Endodermal cell (in vitro differentiated cells): ENCODE measurements around the gene IL20. TPM values are rescaled to one million over a fixed set of nuclear protein-coding genes. Genes with fewer than 3 reads are reported as not detected.
"Not testable (repeated sequence)": the region's sequence is repeated elsewhere in the genome, so short reads cannot be mapped to it uniquely, and the experiment has no call there.

Source experiments
- DNase-seq: peaks from one replicate; pipeline ENCODE4 v3.0.0-alpha.2; 2017
- H3K27ac ChIP-seq: 2 replicates; pipeline ENCODE4 v1.5.1; 2013; ENCODE audit warnings: mild to moderate bottlenecking, low read depth, low read length, moderate library complexity
- H3K27me3 ChIP-seq: 2 replicates; pipeline ENCODE4 v1.6.1; 2013; ENCODE audit warnings: mild to moderate bottlenecking, low read length, moderate library complexity; ENCODE audit not compliant: insufficient read depth, control insufficient read depth, poor library complexity, severe bottlenecking
- H3K36me3 ChIP-seq: 2 replicates; pipeline ENCODE4 v1.7.0; 2013; ENCODE audit warnings: mild to moderate bottlenecking, low read length, moderate library complexity; ENCODE audit not compliant: control insufficient read depth, insufficient read depth
- H3K4me1 ChIP-seq: one replicate; pipeline ENCODE4 v1.7.0; 2013; ENCODE audit warnings: low read length; ENCODE audit not compliant: control insufficient read depth, insufficient read depth
- H3K4me3 ChIP-seq: 2 replicates; pipeline ENCODE4 v1.5.1; 2013; ENCODE audit warnings: mild to moderate bottlenecking, low read length, moderate library complexity
- H3K9ac ChIP-seq: 2 replicates; pipeline ENCODE4 v1.6.1; 2013; ENCODE audit warnings: mild to moderate bottlenecking, low read length, moderate library complexity; ENCODE audit not compliant: poor library complexity, severe bottlenecking; ENCODE audit errors: extremely low read depth
- H3K9me3 ChIP-seq: 2 replicates; pipeline ENCODE4 v1.6.1; 2013; ENCODE audit warnings: mild to moderate bottlenecking, low read length, moderate library complexity; ENCODE audit not compliant: control insufficient read depth
- H3K27ac Mint-ChIP-seq: 2 replicates; pipeline ENCODE4 v1.8.0; 2020; ENCODE audit warnings: mixed read lengths
- H3K27me3 Mint-ChIP-seq: 2 replicates; pipeline ENCODE4 v1.8.0; 2021; ENCODE audit warnings: mild to moderate bottlenecking, mixed read lengths; ENCODE audit not compliant: insufficient read depth
- H3K36me3 Mint-ChIP-seq: 2 replicates; pipeline ENCODE4 v1.8.0; 2020; ENCODE audit warnings: low read depth, mixed read lengths
- H3K4me1 Mint-ChIP-seq: 2 replicates; pipeline ENCODE4 v1.8.0; 2020; ENCODE audit warnings: mixed read lengths
- H3K4me3 Mint-ChIP-seq: 2 replicates; pipeline ENCODE4 v1.8.0; 2020; ENCODE audit warnings: mild to moderate bottlenecking, moderate library complexity, mixed read lengths
- H3K9me3 Mint-ChIP-seq: 2 replicates; pipeline ENCODE4 v1.8.0; 2020; ENCODE audit warnings: mild to moderate bottlenecking, mixed read lengths
- WGBS, 2 experiments: methylation state at CpG; one replicate each; pipeline versions ENCODE4 v1.1.5 to v1.1.7; 2013; ENCODE audit warnings: missing lambda C conversion rate in 2 of 2, mixed read lengths in 1 of 2; ENCODE audit not compliant: insufficient coverage in 1 of 2, insufficient read length in 1 of 2; 5-methylcytosine and 5-hydroxymethylcytosine counted together
- total RNA-seq, 2 donors: library from RNA; stranded (reverse); fragmentation: NEBNext Ultra II Directional in 1 of 2; extraction: Animal tissue kit (Norgen Biotek cat#: 25700) in 1 of 2; gene quantifications; 2 replicates in 1 of 2; 3 replicates in 1 of 2; pipeline ENCODE4 v1.2.1, GENCODE V29; 2021
- TF ChIP-seq, protein P1 (sequence below): fragments of 200-600 bp; sonication (generic); conservative IDR thresholded peaks from 2 replicates; pipeline ENCODE4 v1.5.0; 2021; ENCODE audit warnings: antibody characterized with exemption, mild to moderate bottlenecking

Gene IL20
- total RNA-seq, 2 donors from 2014 or later = not detected

DNA sequence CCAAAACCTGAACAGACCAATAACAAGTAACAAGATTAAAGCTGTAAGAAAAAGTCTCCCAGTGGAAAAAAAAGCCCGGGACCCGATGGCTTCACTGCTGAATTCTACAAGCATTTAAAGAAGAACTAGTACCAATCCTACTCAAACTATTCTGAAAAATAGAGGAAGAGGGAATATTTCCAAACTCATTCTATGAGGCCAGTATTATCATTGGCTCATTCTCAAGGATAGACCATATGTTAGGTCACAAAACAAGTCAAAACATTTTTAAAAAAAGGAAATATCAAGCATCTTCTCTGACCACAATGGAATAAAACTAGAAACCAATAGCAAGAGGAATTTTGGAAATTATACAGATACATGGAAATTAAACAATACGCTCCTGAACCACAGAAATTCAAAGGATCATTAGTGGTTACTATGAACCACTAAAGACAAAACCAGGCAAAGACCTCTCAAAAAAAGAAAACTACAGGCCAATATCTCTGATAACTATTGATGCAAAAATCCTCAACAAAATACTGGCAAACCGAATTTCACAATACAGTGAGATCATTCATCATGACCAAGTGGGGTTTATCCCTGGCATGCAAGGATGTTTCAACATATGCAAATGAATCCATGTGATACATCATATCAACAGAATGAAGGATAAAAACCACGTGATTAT, 13.9 kb upstream of the IL20 start:
- H3K4me3 ChIP-seq = no peak overlapping the region
- TF ChIP-seq, protein P1, sequence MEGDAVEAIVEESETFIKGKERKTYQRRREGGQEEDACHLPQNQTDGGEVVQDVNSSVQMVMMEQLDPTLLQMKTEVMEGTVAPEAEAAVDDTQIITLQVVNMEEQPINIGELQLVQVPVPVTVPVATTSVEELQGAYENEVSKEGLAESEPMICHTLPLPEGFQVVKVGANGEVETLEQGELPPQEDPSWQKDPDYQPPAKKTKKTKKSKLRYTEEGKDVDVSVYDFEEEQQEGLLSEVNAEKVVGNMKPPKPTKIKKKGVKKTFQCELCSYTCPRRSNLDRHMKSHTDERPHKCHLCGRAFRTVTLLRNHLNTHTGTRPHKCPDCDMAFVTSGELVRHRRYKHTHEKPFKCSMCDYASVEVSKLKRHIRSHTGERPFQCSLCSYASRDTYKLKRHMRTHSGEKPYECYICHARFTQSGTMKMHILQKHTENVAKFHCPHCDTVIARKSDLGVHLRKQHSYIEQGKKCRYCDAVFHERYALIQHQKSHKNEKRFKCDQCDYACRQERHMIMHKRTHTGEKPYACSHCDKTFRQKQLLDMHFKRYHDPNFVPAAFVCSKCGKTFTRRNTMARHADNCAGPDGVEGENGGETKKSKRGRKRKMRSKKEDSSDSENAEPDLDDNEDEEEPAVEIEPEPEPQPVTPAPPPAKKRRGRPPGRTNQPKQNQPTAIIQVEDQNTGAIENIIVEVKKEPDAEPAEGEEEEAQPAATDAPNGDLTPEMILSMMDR = no peak
- Mint-ChIP-seq H3K9me3 (peaks cover 21% of the 10 kb centered on the region), H3K4me3 (no peak overlapping the region), H3K36me3 (no peaks in the 10 kb centered on the region), H3K27me3 (peaks cover 14% of the 10 kb centered on the region), H3K27ac (no peak overlapping the region), H3K4me1 (peaks cover 5% of the 10 kb centered on the region)
- peaks cover 25% of the 10 kb centered on the region for H3K9me3 ChIP-seq
- no peaks in the 10 kb centered on the region for H3K27me3 ChIP-seq
- 71 to 100% methylated on average over 2 to 5 of the region's 5 CpGs for WGBS, 2 experiments
- H3K9ac ChIP-seq = no peak overlapping the region
- no peaks in the 10 kb centered on the region for H3K36me3 ChIP-seq
- no peaks in the 10 kb centered on the region for H3K4me1 ChIP-seq
- no peak for DNase-seq
- H3K27ac ChIP-seq = no peak overlapping the region

DNA sequence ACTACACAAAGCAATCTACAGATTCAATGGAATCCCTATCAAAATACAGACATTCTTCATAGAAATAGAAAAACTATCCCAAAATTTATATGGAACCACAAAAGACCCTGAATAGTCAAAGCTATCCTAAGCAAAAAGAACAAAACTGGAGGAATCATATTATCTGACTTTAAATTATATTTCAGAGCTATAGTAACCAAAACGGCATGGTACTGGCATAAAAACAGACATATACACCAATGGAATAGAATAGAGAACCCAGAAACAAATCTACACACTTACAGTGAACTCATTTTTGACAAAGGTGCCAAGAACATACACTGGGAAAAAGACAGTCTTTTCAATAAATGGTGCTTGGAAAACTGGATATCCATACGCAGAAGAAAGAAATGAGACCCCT, 12.8 kb upstream of the IL20 start:
- not testable (repeated sequence) for H3K4me1 Mint-ChIP-seq, H3K36me3 Mint-ChIP-seq, DNase-seq, H3K27ac ChIP-seq, H3K36me3 ChIP-seq, H3K27me3 ChIP-seq, H3K4me1 ChIP-seq, H3K4me3 ChIP-seq, H3K27ac Mint-ChIP-seq, H3K9ac ChIP-seq, H3K4me3 Mint-ChIP-seq
- peaks cover 25% of the 10 kb centered on the region for H3K9me3 ChIP-seq
- H3K9me3 Mint-ChIP-seq = peaks cover 21% of the 10 kb centered on the region
- peaks cover 14% of the 10 kb centered on the region for H3K27me3 Mint-ChIP-seq
- 80 to 95% methylated on average over 1 to 2 of the region's 2 CpGs for WGBS, 2 experiments

DNA sequence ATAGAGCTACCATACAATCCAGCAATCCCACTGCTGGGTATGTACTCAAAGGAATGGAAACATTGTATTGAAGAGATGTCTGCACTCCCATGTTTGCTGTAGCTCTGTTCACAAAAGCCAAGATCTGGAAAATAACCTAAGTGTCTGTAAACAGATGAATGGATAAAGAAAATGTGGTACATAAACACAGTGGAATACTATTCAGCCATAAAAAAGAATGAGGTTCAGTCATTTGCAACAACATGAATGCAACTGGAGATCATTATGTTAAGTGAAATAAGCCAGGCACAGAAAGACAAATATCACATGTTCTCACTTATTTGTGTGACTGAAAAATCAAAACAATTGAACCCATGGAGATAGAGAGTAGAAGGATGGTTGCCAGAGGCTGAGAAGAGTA, 11.7 kb upstream of the IL20 start:
- not testable (repeated sequence) for H3K4me3 Mint-ChIP-seq, H3K27ac Mint-ChIP-seq, H3K4me1 Mint-ChIP-seq, H3K27me3 ChIP-seq, H3K27ac ChIP-seq, DNase-seq, H3K36me3 Mint-ChIP-seq, H3K9ac ChIP-seq, H3K4me1 ChIP-seq, H3K4me3 ChIP-seq, H3K36me3 ChIP-seq
- Mint-ChIP-seq H3K9me3 (peaks cover 21% of the 10 kb centered on the region), H3K27me3 (peaks cover 14% of the 10 kb centered on the region)
- H3K9me3 ChIP-seq = peaks cover 25% of the 10 kb centered on the region

DNA sequence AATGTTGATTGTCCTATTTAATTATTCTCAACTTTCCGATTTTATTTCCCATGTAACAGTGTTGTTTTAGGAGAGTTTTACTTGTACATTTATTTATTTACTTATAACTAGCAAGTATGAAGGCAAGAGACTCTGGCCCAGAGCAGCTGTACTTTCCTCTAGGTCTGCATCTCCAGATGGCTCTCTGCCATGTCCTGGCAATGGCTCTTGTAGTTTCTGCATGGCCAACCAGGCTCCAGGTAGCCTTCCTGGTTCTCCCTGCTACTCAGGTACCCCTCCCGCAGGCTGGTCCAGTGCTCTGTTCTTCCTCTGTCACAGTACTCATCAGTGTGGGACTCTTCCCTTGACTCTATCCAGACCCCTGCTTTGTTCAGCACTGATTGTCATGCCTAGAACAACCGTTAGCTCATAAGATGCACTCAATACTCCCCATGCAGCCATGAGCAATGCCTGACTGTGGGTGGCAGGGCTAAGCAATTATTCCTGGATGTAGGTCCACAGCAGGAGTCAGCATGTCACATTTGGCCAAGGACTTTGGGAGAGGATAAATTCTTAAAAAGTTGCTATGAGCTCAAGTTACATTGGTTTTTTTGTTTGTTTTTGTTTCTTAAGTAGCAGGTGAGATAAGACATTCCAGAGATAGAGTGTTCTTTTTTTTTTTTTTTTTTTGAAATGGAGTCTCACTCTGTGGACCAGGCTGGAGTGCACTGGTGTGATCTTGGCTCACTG, 10.9 kb upstream of the IL20 start:
- no peak overlapping the region for H3K27ac ChIP-seq
- Mint-ChIP-seq H3K27ac (no peak overlapping the region), H3K4me1 (no peaks in the 10 kb centered on the region), H3K27me3 (peaks cover 16% of the 10 kb centered on the region), H3K36me3 (no peaks in the 10 kb centered on the region), H3K4me3 (no peak overlapping the region), H3K9me3 (peaks cover 21% of the 10 kb centered on the region)
- no peaks in the 10 kb centered on the region for H3K4me1 ChIP-seq
- peaks cover 25% of the 10 kb centered on the region for H3K9me3 ChIP-seq
- H3K9ac ChIP-seq = no peak overlapping the region
- no peaks in the 10 kb centered on the region for H3K36me3 ChIP-seq
- 78 to 82% methylated on average over 2 of the region's 3 CpGs for WGBS, 2 experiments
- peaks cover 7% of the 10 kb centered on the region for H3K27me3 ChIP-seq
- H3K4me3 ChIP-seq = no peak overlapping the region
- DNase-seq = no peak
- TF ChIP-seq, protein P1 = no peak
